Natural killer cell (primary cell): Measurements from ENCODE around the gene AKR1C1. TPM values are rescaled to one million over a fixed set of nuclear protein-coding genes. Genes with fewer than 3 reads are reported as not detected.
"Not testable (repeated sequence)": the region's sequence is repeated elsewhere in the genome, so short reads cannot be mapped to it uniquely, and the experiment has no call there.

Experiments
- ATAC-seq, 3 donors: fragments of 150-1000 bp in 2 of 3; fragments of 200-7000 bp in 1 of 3; cut with Tn5 transposase; 1 replicate in 1 of 3; 2 replicates in 2 of 3; pipeline ENCODE4 v1.10.0; 2021; ENCODE audit warnings: mild to moderate bottlenecking in 2 of 3, moderate library complexity in 2 of 3
- DNase-seq, 2 donors: peaks; one replicate each; pipeline versions ENCODE4 v3.0.0 to v3.0.0-alpha.2; 2013 to 2021; ENCODE audit warnings: mixed read lengths in 1 of 2
- H3K27ac ChIP-seq: one replicate; pipeline ENCODE4 v1.5.1; 2013; ENCODE audit warnings: mild to moderate bottlenecking, low read length
- H3K27me3 ChIP-seq: one replicate; pipeline ENCODE4 v1.6.1; 2013; ENCODE audit warnings: low read length; ENCODE audit not compliant: control insufficient read depth, insufficient read depth
- H3K36me3 ChIP-seq: one replicate; pipeline ENCODE4 v1.6.1; 2013; ENCODE audit warnings: low read length; ENCODE audit not compliant: control insufficient read depth, insufficient read depth
- H3K4me1 ChIP-seq: one replicate; pipeline ENCODE4 v1.6.1; 2013; ENCODE audit warnings: low read length; ENCODE audit not compliant: control insufficient read depth, insufficient read depth
- H3K4me3 ChIP-seq: one replicate; pipeline ENCODE4 v1.5.1; 2013; ENCODE audit warnings: low read length
- H3K9me3 ChIP-seq: one replicate; pipeline ENCODE4 v1.6.1; 2013; ENCODE audit warnings: low read length; ENCODE audit not compliant: control insufficient read depth, insufficient read depth
- H3K27ac Mint-ChIP-seq, 2 donors: one replicate each; pipeline ENCODE4 v1.8.0; 2022; ENCODE audit warnings: mild to moderate bottlenecking in 2 of 2, mixed read lengths in 2 of 2, moderate library complexity in 1 of 2
- H3K27me3 Mint-ChIP-seq, 2 donors: one replicate each; pipeline ENCODE4 v1.8.0; 2022; ENCODE audit warnings: low read depth in 2 of 2, mixed read lengths in 2 of 2
- H3K36me3 Mint-ChIP-seq: one replicate; pipeline ENCODE4 v1.8.0; 2022; ENCODE audit warnings: mixed read lengths
- H3K4me1 Mint-ChIP-seq, 2 donors: one replicate each; pipeline ENCODE4 v1.8.0; 2022; ENCODE audit warnings: mixed read lengths in 2 of 2
- H3K4me3 Mint-ChIP-seq: one replicate; pipeline ENCODE4 v1.8.0; 2022; ENCODE audit warnings: mild to moderate bottlenecking, moderate library complexity, mixed read lengths
- H3K9me3 Mint-ChIP-seq, 2 donors: one replicate each; pipeline ENCODE4 v1.8.0; 2022; ENCODE audit warnings: mixed read lengths in 2 of 2
- WGBS: methylation state at CpG from one replicate; pipeline ENCODE4 v1.1.7; 2013; ENCODE audit warnings: missing lambda C conversion rate; ENCODE audit not compliant: insufficient coverage; 5-methylcytosine and 5-hydroxymethylcytosine counted together
- intact Hi-C: fragments of 100-400 bp; cut with micrococcal nuclease; formaldehyde crosslinking; loops from one replicate; pipeline ENCODE4 v1.14.2; 2022
- total RNA-seq, 4 donors: library from RNA; stranded (reverse); fragments of 120-200 nt in 1 of 4; gene quantifications; one replicate each; pipeline versions ENCODE4 v1.2.3 to v1.2.4, GENCODE V29; 2013 to 2022

Gene AKR1C1
- total RNA-seq, 3 donors from 2014 or later (not counting 1 experiment from before 2014, with no cell fraction given): 0.16 to 0.93 (median 0.63) TPM

DNA sequence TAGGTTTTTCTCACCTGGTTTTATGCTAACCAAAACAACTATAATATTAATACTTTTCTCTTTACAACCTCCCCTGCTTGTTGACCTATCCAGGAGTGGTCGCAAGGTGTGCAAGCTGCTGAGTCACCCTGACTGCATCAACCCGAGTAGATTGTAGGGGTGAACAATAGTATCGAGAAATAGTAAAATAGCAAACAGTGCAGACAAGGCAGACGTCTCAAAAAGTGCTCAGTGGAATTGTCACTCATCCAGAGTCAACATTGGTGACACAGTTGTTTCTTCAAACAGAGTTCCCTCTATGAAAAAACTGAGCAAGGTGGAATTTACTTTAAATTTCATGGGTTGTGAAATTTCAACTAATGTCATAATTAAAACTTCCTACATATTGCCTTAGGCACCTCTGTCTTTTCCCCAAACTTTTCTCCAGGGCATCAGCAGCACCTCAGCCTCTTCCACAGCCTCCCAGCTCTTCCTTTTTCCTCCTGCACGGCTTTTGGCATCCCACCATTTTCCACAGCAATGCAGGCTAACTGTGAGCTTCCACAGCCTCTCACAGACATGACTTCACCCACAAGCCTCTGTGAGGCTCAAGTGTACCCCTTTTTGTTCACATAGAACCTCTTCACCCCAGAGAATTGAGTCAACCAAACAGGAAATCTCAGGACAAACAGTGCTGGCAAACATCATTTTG is 6.1 kb upstream of the AKR1C1 start:
- H3K9me3 Mint-ChIP-seq, H3K4me1 ChIP-seq, DNase-seq, H3K27ac Mint-ChIP-seq, H3K36me3 Mint-ChIP-seq, H3K9me3 ChIP-seq, intact Hi-C loops, H3K4me1 Mint-ChIP-seq, H3K27me3 ChIP-seq, H3K4me3 Mint-ChIP-seq, ATAC-seq, H3K36me3 ChIP-seq, H3K27ac ChIP-seq, H3K4me3 ChIP-seq: not testable (repeated sequence)
- H3K27me3 Mint-ChIP-seq: peaks cover 2 to 14% of the 10 kb centered on the region in 2 donors
- WGBS: 71% methylated on average over 4 of the region's 5 CpGs

DNA sequence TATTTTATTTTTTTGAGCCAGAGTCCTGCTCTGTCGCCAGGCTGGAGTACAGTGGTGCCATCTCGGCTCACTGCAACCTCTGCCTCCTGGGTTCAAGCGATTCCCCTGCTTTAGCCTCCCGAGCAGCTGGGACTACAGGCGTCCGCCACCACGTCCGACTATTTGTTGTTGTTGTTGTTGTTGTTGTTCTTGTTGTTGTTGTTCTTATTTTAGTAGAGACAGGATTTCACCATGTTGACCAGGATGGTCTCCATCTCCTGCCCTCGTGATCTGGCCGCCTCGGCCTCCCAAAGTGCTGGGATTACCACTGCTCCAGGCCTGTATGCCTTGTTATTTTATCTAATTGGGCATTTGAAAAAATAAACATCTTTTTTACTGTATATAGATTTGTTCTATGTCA is 1.7 kb upstream of the AKR1C1 start:
- H3K9me3 Mint-ChIP-seq, H3K27ac Mint-ChIP-seq, H3K27me3 Mint-ChIP-seq, H3K9me3 ChIP-seq, H3K36me3 Mint-ChIP-seq, DNase-seq, H3K36me3 ChIP-seq, H3K4me1 ChIP-seq, ATAC-seq, H3K4me3 ChIP-seq, H3K27me3 ChIP-seq, H3K4me1 Mint-ChIP-seq, H3K27ac ChIP-seq, intact Hi-C loops, H3K4me3 Mint-ChIP-seq: not testable (repeated sequence)
- 94% methylated on average over 11 of the region's 11 CpGs for WGBS

DNA sequence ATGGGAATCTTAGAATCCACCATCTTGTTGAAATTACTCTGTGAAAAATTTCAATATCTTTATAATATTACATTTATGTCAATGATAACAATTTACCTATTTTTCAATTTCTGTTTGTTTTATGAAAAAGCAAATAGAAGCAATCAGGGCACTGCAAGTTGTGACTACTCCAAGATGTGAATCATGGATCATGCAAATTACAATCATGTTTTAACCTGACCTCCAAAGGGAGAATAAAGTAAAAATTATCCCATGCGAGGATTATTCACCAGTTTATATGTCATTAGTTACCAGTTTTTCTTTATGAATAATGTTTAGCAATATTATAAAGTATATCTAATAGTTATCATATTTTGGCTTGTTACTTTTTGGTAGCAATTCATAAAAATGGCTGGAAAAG is 907 bp upstream of the AKR1C1 start:
- ATAC-seq, H3K27ac Mint-ChIP-seq, H3K27me3 ChIP-seq, H3K4me1 ChIP-seq, H3K4me1 Mint-ChIP-seq, H3K9me3 ChIP-seq, H3K27me3 Mint-ChIP-seq, intact Hi-C loops, DNase-seq, H3K36me3 Mint-ChIP-seq, H3K4me3 ChIP-seq, H3K27ac ChIP-seq, H3K4me3 Mint-ChIP-seq, H3K36me3 ChIP-seq, H3K9me3 Mint-ChIP-seq: not testable (repeated sequence)
- WGBS: no CpG with 5 or more reads among the region's 1 CpG

DNA sequence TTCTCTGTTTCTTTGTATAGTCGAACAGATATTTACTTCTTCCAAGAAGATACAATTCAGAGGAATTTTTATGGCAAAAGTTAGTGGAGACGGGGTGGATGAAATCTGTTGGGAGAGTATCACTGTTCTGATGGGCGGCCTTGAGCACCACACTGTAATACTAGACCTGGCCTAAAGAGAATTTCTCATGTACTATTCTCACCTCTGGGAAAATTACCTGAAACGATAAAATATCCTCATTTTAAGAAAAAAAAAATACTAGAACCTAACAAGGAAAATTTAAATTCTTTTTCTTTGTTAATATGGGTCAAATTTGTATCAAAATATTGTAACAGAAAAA is 570 bp downstream of the AKR1C1 start:
- DNase-seq, H3K9me3 ChIP-seq, H3K4me3 Mint-ChIP-seq, H3K27me3 Mint-ChIP-seq, intact Hi-C loops, H3K4me1 ChIP-seq, H3K27me3 ChIP-seq, H3K9me3 Mint-ChIP-seq, H3K36me3 Mint-ChIP-seq, H3K36me3 ChIP-seq, H3K27ac Mint-ChIP-seq, ATAC-seq, H3K4me3 ChIP-seq, H3K27ac ChIP-seq, H3K4me1 Mint-ChIP-seq: not testable (repeated sequence)
- no CpG with 5 or more reads among the region's 4 CpGs for WGBS

DNA sequence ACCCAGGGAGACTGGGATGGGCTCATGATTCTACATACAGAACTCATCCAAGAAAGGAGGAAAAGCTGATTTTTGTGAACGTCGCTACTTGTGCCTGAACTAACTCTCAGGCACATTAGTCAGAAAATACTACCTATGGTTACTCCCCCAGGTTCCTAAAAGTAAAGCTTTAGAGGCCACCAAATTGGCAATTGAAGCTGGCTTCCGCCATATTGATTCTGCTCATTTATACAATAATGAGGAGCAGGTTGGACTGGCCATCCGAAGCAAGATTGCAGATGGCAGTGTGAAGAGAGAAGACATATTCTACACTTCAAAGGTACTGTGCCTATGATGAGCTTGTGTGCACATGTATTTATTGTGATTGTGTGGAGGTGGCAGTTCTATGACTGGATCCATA is 2.5 kb downstream of the AKR1C1 start:
- intact Hi-C loops, H3K9me3 Mint-ChIP-seq, ATAC-seq, DNase-seq, H3K27me3 Mint-ChIP-seq, H3K27ac ChIP-seq, H3K27me3 ChIP-seq, H3K4me1 Mint-ChIP-seq, H3K36me3 ChIP-seq, H3K27ac Mint-ChIP-seq, H3K4me3 Mint-ChIP-seq, H3K36me3 Mint-ChIP-seq, H3K4me3 ChIP-seq, H3K9me3 ChIP-seq, H3K4me1 ChIP-seq: not testable (repeated sequence)
- WGBS: 100% methylated on average over 2 of the region's 4 CpGs

DNA sequence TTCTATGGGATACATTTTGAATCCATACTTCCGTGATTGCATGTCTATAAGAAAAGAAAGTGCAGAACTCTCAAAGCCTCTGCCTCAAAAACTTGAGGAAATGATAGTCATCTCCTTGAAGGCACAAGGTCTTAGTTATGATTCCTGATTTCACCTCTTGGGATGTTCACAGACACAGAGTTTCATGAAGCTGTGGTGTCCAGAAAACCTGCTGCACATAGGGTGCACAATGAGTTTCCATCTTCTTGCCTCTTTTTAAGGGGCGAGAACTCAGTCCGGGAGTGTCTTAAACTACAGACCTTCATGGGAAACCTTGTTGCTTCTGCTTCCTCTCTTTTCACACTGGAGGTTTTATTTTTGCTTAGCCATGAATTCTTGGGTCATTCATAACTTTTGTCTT is 4.0 kb downstream of the AKR1C1 start:
- DNase-seq, H3K36me3 Mint-ChIP-seq, H3K36me3 ChIP-seq, intact Hi-C loops, H3K27me3 Mint-ChIP-seq, H3K27ac ChIP-seq, H3K9me3 Mint-ChIP-seq, H3K4me1 ChIP-seq, H3K4me3 ChIP-seq, H3K4me3 Mint-ChIP-seq, H3K4me1 Mint-ChIP-seq, H3K27ac Mint-ChIP-seq, ATAC-seq, H3K9me3 ChIP-seq, H3K27me3 ChIP-seq: not testable (repeated sequence)
- WGBS: 100% methylated on average over 3 of the region's 3 CpGs

DNA sequence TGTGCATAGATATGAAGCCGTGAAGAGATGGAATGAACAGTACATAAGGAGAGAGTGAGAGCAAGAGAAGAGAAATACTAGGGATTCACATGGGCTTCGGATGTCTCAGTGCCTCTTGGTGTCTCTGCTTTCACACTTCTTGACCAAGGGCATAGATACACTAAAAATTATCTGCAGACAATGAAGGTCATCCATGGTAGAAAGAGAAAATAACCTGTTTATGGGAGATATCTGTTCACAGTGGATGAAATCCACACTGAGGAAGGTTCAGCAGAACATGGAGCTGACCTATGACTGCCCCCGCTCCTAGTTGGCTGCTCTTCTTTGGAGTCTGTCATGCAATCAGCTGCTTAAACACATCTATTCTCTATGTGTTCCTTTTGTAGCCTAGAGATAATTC is 6.1 kb downstream of the AKR1C1 start:
- H3K4me3 ChIP-seq, intact Hi-C loops, ATAC-seq, DNase-seq, H3K27ac ChIP-seq, H3K27ac Mint-ChIP-seq, H3K4me3 Mint-ChIP-seq, H3K9me3 Mint-ChIP-seq, H3K36me3 Mint-ChIP-seq, H3K36me3 ChIP-seq, H3K9me3 ChIP-seq, H3K27me3 Mint-ChIP-seq, H3K4me1 ChIP-seq, H3K4me1 Mint-ChIP-seq, H3K27me3 ChIP-seq: not testable (repeated sequence)
- WGBS: 87% methylated on average over 3 of the region's 3 CpGs

DNA sequence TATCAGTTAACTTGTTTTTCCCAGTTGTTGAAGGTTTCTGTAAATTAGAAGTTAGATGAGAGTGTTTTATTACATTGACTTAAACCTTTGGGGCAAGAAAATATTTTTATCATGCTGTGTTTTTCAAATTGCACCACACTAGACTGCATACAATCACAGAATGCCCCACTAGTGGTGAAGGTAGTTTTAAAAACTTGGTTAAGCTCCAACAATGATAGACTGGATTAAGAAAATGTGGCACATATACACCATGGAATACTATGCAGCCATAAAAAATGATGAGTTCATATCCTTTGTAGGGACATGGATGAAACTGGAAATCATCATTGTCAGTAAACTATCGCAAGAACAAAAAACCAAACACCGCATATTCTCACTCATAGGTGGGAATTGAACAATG is 7.1 kb downstream of the AKR1C1 start:
- H3K4me3 Mint-ChIP-seq, H3K36me3 Mint-ChIP-seq, H3K27ac ChIP-seq, H3K27ac Mint-ChIP-seq, H3K4me3 ChIP-seq, ATAC-seq, H3K9me3 Mint-ChIP-seq, H3K9me3 ChIP-seq, H3K27me3 ChIP-seq, H3K27me3 Mint-ChIP-seq, intact Hi-C loops, H3K4me1 Mint-ChIP-seq, H3K36me3 ChIP-seq, DNase-seq, H3K4me1 ChIP-seq: not testable (repeated sequence)
- no CpG with 5 or more reads among the region's 2 CpGs for WGBS
